DMS153 (cell line): Measurements from ENCODE around the gene EFCAB9.

Experiments used
- DNase-seq: peaks from one replicate; lab custom pipeline; 2025; lab: John Stamatoyannopoulos, UW

Gene EFCAB9

GRCh38 chr5:172166030-172166826, 27.7 kb upstream of the EFCAB9 start:
- no peak for DNase-seq

GRCh38 chr5:172167895-172168294, 26.1 kb upstream of the EFCAB9 start:
- DNase-seq: no peak

GRCh38 chr5:172168311-172168710, 25.7 kb upstream of the EFCAB9 start:
- DNase-seq: no peak

- no peak for DNase-seq
These were observed 24.8 kb upstream of the EFCAB9 start for GRCh38 chr5:172169216-172169615.

- no peak for DNase-seq
These were observed 23.7 kb upstream of the EFCAB9 start for GRCh38 chr5:172170251-172170701.

GRCh38 chr5:172171118-172171517, 22.9 kb upstream of the EFCAB9 start:
- DNase-seq: no peak

- DNase-seq: no peak
These were observed 20.9 kb upstream of the EFCAB9 start for GRCh38 chr5:172172912-172173563.

- DNase-seq: no peak
These were observed 20.3 kb upstream of the EFCAB9 start for GRCh38 chr5:172173564-172174153.

GRCh38 chr5:172175263-172175719, 18.7 kb upstream of the EFCAB9 start:
- no peak for DNase-seq

GRCh38 chr5:172177176-172177575, 16.8 kb upstream of the EFCAB9 start:
- no peak for DNase-seq

GRCh38 chr5:172178301-172178987, 15.5 kb upstream of the EFCAB9 start:
- DNase-seq: no peak

- no peak for DNase-seq
These were observed 14.7 kb upstream of the EFCAB9 start for GRCh38 chr5:172178991-172179989.

GRCh38 chr5:172180936-172181335, 13.0 kb upstream of the EFCAB9 start:
- no peak for DNase-seq

- no peak for DNase-seq
These were observed 11.7 kb upstream of the EFCAB9 start for GRCh38 chr5:172182291-172182690.

- DNase-seq: no peak
These were observed 10.1 kb upstream of the EFCAB9 start for GRCh38 chr5:172183881-172184280.

GRCh38 chr5:172185096-172185461, 8.9 kb upstream of the EFCAB9 start:
- DNase-seq: no peak

GRCh38 chr5:172186114-172186695, 7.8 kb upstream of the EFCAB9 start:
- no peak for DNase-seq

- DNase-seq: no peak
These were observed 6.6 kb upstream of the EFCAB9 start for GRCh38 chr5:172187118-172188032.

- peak; percentile 46 for DNase-seq
These were observed 5.7 kb upstream of the EFCAB9 start, which contains the start of gene STK10 for GRCh38 chr5:172188033-172188892. STK10 (minus strand) TSS chr5:172188224; CDS start chr5:172188042, 182 bp downstream.
